Measurements from ENCODE around the gene SVIL. TPM values are rescaled to one million over a fixed set of nuclear protein-coding genes. Genes with fewer than 3 reads are reported as not detected.
"Not testable (repeated sequence)": the region's sequence is repeated elsewhere in the genome, so short reads cannot be mapped to it uniquely, and the experiment has no call there.

The SVIL gene
- total RNA-seq, 1 donor, result 309 TPM

- TF ChIP-seq CTCF (IDR thresholded peaks at IDR 0.05; ENCODE audit: insufficient read depth, low read length), result no peak
- H3K4me3 ChIP-seq (ENCODE audit: low read depth, low read length), result no peak overlapping the region
- no peak for DNase-seq (ENCODE audit: low read depth)
These were observed 58.1 kb downstream of the SVIL start for GRCh38 chr10:29576681-29577080.

DNA sequence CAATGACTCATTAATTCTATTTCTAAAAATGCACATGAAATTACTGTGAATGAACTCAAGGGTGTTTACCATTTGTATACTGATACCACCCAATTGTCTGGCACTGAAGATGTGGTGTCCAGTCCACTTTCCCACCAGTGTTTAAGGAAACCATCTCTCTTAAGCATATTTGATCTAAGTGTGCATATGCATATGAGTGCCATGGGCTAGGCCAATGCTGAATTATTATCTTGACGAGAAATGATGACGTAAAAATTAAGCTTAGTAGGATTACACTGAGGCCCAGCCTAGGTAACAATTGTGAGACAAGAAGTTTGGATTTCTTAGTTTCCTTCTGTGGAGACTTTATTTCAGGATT, 59.7 kb downstream of the SVIL start:
- DNase-seq (ENCODE audit: low read depth), result no peak
- no peak for TF ChIP-seq CTCF (IDR thresholded peaks at IDR 0.05; ENCODE audit: insufficient read depth, low read length)
- H3K4me3 ChIP-seq (ENCODE audit: low read depth, low read length), result no peak overlapping the region

DNA sequence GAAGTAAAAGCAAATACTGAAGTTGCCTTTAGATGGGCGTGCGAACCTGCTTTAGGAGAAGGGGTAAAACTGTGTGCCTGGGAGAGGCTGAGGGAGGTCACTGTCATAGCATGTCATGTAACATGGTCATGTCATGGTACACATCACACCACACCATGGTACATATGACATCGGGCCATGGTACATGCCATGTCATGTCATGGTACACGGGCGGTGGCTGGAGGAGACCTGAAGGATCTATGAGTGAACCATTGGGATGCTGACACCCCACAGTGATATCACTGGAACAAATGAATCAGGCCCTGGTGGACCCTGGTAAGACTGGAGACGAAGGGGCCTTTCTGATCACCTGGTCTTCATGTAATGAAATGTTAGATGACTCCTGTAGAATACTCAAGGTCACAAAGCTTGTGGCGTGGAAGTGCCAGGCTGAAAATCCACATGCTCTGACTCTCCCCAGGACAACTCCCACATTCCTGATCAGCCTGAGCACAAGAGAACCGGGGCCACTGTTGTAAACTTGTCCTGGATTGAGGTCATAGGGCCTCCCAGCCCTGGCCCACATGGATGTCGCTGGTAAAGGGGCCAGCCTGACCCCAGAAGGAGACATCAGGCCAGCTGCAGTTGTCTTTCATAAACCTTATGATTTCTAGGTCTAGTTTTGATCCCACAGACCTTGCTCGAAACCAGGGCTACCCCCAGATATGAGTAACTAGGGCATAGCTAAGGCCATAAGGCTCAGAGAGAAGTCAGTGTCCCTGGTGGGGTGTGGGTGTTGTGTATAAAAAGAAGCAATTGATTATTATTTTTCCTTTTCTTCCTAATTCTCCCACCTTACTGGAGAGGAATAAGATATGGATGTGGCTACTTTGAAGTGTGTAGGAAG, 60.3 kb downstream of the SVIL start:
- H3K4me3 ChIP-seq (ENCODE audit: low read depth, low read length); DNase-seq (ENCODE audit: low read depth): not testable (repeated sequence)

DNA sequence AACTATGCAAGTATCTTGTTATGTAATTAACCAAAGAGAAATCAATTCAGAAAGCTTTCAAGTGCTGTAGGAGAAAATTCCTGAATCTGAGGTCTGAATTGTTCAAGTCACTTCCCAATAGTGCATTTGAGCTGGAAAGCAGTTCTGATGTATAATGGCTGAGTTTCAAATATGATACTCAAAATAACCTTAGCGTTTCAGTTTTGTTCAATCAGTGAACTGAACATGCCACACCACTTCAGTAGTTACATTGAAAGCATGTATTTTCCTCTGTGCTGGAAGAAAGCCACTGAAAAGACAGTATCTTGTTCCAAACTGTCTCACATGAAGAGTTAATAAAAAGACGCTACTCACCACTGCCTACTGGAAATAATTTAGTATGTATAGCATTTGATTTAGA, 64.5 kb downstream of the SVIL start:
- DNase-seq (ENCODE audit: low read depth); H3K4me3 ChIP-seq (ENCODE audit: low read depth, low read length): not testable (repeated sequence)

DNA sequence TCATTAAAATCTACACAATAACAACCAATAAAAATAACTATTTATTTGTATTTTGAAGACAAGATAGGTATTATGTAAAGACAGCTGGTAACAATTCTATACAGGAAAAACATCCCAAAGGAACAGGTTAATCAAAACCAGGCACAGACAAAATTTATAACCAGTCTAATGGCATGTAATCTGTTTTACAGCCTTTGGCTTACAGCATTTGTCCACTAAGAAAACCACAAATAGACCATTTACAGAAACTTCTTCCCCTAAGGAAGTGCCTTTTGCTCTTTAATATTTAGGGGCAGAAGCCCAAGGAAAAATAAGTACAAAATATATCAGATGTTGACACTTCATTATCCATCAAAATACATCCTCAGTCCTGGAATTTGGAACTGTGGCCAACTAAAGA, 65.0 kb downstream of the SVIL start:
- H3K4me3 ChIP-seq (ENCODE audit: low read depth, low read length), result no peak overlapping the region
- no peak for TF ChIP-seq CTCF (IDR thresholded peaks at IDR 0.05; ENCODE audit: insufficient read depth, low read length)
- no peak for DNase-seq (ENCODE audit: low read depth)

- TF ChIP-seq CTCF (IDR thresholded peaks at IDR 0.05; ENCODE audit: insufficient read depth, low read length), result no peak
- H3K4me3 ChIP-seq (ENCODE audit: low read depth, low read length), result no peak overlapping the region
- no peak for DNase-seq (ENCODE audit: low read depth)
These were observed 67.8 kb downstream of the SVIL start for GRCh38 chr10:29567003-29567402.

DNA sequence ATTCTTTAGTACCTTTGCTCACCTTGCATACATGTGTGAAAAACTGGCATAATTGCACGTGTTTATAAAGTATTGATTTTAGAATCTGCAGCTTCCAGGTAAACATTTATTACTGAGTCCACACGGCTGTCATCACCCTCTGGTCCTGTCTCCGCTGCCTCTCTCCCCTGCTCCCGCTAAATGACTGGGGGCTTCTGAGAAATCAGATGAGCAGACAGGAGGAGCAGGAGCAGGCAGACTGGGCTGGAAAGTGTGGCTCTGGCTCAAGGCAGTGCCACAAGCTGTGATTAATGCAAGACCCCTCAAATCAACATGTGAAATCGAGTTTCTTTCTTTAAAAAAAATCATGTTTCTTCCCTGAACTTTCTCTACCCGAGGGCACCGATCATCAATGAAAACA, 68.6 kb downstream of the SVIL start:
- DNase-seq (ENCODE audit: low read depth); H3K4me3 ChIP-seq (ENCODE audit: low read depth, low read length): not testable (repeated sequence)

DNA sequence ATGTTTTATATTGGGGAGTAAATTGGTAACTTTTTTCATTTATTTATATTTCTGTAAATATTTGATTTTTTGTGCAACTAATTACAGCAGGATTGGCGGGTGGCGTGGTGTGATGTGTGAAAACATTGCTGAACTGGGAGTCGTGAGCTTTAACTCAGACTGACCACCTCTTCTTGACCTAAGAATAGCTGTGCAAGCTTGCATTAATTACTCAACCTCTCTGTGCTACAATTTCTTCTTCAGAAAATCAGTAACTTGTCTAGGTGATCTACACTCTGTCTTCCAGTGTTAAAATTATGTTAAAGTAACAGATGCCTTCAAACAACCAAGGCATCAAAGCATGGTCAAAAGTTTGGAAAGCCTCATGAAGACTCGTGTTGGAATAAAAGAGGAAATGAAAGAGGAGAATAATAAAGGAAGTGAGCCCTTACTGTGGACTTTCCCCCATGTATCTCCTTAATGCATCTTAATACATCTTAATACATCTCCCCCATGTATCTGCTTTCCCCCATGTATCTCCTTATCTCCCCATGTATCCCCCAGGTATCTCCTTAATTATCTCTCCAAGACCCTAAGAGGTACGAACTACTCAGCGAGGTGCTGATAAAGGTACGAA, 71.2 kb downstream of the SVIL start:
- no peak for TF ChIP-seq CTCF (IDR thresholded peaks at IDR 0.05; ENCODE audit: insufficient read depth, low read length)
- no peak overlapping the region for H3K4me3 ChIP-seq (ENCODE audit: low read depth, low read length)
- no peak for DNase-seq (ENCODE audit: low read depth)

GRCh38 chr10:29563006-29563405, 71.8 kb downstream of the SVIL start:
- not testable (repeated sequence) for DNase-seq (ENCODE audit: low read depth); H3K4me3 ChIP-seq (ENCODE audit: low read depth, low read length)
